Measurements from ENCODE around the gene AXDND1.

DNA sequence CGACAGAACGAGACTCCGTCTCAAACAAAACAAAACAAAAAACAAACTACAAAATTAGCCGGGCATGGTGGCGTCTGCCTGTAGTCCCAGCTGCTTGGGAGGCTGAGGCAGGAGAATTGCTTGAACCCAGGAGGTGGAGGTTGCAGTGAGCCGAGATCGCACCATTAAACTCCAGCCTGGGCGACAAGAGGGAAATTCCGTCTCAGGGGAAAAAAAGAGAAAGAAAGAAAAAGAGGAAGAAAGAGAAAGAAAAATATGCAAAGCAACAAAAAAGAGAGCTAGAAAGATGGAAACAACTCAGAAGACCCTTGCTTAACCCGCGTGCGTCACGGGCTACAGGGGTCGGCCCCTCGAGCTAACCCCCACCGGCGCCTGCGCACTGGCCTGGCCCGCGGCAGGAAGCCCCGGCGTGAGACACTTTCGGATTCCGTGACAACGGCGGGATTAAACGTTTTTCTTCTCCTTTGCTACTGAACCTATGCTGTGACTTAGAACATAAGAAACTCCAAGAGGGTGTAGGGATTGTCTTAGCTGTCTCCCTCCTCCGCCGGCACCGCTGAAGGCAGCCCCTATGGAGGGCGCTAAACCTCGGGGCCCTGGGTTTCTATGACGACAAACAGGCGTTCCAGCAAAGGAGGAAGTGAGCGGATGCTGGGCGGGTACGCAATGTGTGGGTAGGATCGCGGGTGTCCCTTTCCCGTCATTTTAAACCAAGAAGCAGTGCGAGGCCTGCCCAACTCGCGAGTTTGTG lies at the start of gene AXDND1:
- TF ChIP-seq, protein P1, sequence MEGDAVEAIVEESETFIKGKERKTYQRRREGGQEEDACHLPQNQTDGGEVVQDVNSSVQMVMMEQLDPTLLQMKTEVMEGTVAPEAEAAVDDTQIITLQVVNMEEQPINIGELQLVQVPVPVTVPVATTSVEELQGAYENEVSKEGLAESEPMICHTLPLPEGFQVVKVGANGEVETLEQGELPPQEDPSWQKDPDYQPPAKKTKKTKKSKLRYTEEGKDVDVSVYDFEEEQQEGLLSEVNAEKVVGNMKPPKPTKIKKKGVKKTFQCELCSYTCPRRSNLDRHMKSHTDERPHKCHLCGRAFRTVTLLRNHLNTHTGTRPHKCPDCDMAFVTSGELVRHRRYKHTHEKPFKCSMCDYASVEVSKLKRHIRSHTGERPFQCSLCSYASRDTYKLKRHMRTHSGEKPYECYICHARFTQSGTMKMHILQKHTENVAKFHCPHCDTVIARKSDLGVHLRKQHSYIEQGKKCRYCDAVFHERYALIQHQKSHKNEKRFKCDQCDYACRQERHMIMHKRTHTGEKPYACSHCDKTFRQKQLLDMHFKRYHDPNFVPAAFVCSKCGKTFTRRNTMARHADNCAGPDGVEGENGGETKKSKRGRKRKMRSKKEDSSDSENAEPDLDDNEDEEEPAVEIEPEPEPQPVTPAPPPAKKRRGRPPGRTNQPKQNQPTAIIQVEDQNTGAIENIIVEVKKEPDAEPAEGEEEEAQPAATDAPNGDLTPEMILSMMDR (IDR thresholded peaks at IDR 0.05; ENCODE audit: low read depth, low read length): peak; percentile 33
- TF ChIP-seq EZH2phosphoT487 (IDR thresholded peaks at IDR 0.05; ENCODE audit: low read depth): no peak

All from OCI-LY3 (cell line).